GM21528 (cell line): ENCODE measurements around the gene PPP1R15B.

Experiments used
- ATAC-seq: cut with Tn5 transposase; IDR thresholded peaks from one replicate; pipeline ENCODE4 v1.9.1; 2021; ENCODE audit warnings: mild to moderate bottlenecking, moderate library complexity; ENCODE audit not compliant: unreplicated experiment, low FRiP score

PPP1R15B gene

DNA sequence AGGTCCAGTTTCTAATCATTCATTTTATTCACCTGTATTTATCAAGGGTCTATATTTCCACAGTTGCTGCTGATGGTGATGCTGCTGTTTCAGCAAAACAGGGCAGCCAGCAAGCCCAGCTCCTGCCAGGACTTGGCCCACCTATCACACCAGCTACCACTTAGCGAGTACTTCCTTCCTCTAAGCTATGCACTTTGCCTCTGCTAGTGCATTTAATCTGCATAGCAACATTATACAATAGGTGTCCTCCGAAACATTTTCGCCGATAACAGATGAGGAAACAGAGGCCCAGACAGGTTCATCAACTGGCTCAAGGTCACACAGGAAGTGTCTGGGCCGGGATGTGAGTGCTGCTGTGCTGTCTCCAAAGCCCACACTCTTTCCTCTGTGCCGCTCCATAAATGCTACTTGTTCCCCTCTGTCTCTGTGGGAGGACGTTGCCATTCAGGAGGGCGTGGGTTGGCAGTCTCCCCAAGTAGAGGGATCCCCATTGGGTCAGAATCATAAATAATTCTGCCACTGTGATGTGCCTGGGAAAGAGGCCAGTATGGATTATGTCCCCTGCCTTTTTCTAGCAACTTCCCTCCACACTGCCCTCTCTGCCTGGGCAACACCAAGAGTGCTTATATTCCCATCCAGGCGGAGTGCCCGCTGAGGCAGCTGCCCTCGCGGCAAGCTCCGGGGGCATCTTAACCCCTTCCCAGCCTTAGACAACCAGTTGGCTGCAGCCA is 42.5 kb downstream of the PPP1R15B start:
- ATAC-seq: no peak

DNA sequence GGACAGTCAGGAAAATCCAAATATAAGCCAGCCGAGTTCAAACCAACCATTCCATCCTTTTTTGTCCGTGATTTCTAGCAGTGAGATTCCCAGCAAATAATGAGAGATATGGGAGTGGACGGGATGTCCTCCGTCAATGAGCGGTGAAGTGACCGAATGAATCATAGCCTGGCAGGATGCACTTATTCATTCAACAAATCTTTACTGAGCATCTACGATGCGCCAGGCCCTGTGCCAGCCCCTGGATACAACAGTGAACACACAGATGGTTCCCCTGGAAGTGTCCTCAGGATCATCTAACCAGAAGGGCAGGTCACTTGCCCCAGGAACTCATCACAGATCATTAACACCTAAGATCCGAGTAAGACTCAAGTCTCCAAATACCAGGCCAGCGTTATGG is 43.7 kb downstream of the PPP1R15B start:
- no peak for ATAC-seq

DNA sequence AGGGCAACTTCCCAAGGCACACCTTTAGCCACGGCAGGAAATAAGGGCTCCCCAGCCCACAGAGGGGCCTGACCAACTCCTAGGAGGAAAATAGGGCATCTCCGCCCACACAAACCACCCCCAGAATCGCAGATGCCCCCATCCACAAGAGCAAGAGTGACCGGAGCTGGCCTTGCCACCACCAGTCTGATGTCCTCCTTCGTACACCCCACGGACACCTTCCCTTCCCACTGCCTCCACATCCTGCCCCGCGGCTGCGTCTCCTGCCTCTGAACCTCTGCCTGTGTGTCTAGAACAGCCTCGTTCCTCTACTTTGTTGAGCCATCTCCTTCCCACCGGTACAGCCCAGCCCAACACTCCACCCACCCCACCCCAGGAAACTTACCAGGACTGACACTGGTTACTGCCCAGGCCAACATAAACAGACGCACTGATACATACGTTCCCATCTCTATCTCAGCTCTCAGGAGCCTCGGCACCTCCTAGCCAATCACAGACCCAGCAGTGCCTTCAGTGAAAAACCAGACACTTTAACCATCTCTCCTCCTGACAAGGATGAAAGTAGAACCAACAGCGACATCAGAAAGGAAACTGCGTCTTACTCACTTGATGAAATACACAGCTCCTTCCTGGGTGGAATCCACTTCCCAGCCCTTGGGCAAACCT is 44.3 kb downstream of the PPP1R15B start:
- ATAC-seq: no peak

DNA sequence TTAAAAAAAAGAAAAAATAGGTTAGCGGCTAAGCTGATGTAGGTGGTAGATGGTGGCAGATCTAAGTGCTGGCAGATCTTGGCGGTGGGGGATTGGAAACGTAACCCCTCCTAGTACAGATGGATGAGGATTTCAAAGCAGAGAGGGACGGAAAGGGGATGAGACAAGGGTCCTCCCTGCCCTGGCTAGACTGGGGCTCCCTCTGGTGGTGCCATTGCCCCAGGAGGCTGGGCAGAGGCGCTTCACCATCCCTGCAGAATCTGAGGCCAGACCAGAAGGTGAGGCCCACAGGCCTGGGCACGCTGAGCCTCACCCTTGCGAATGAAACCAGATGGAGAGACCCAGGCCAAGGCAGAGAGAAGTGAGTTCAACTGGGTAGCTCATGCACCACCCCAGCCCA is 44.9 kb downstream of the PPP1R15B start:
- ATAC-seq: no peak

DNA sequence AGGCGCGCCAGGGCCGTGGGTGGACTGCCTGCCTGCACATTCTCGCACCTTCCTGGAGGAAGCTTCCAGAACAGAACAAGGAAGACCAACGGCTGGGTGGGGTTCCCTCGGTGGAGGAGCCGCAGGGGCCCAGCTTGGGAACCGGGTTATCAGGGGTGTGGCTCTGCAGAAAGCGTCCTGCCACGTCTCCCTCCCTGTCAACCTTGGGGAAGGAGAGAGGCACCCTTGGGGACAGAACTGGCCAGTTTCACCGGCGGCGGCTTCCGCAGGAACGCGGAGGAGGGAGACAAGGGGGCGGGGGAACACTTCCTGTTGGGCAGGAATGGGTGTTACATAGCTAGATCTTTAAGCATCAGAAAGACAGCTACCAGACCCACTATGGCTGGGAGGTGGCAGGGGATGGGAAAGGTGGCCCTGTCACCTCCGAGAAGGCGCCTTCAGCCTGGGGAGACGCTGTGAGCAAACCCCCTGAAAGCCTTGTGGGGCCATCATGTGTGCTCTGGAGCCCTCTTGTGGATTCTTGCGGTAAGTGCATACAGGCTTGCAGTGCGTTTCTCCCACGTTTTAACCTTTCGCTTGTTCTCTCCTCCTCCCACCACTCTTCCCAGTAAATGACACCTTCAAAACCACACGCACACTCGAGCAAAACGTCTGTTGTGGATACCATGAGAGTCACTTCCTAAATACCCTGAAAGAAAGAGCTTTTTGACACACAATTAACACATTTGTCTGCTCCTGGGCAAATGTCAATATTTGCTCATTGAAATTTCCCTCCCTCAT is 48.1 kb downstream of the PPP1R15B start:
- ATAC-seq: peak; percentile 62

DNA sequence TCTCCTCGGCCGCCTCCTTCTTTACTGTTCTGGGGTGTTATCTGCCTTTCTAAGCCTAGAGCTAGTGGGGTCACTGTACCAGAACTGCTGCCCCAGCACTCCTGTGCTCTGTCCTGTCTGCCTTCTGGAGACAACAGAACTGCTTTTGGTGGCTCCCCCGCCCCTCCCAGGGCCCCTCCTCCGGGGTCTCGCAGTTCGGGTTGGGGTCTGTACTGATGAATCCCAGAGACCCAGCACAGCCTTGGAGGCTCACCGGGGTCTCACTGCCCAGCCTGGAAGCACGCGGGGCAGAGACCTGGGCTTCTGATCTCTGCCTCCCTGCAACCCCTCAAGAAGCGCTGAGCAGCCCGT is 48.7 kb downstream of the PPP1R15B start:
- no peak for ATAC-seq

DNA sequence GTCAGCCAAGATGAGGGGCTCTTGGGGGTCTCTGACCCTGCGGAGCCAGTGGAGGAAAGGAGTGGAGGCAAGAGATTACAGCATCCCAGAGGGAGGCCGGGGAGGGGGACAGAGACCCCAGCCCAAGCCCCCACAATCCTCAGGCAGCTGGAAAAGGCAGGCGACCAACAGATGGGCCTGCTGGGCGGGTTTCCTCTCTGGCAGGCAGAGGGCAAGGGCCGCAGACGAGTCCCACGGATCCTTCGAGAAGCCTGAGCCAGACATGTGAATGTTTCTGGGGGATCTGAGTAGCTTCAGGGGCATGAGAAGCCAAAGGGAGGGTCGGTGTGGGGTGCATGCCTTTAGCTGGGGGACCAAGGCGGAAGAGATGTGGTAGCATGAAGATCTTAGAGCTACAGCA is 49.8 kb downstream of the PPP1R15B start:
- no peak for ATAC-seq

DNA sequence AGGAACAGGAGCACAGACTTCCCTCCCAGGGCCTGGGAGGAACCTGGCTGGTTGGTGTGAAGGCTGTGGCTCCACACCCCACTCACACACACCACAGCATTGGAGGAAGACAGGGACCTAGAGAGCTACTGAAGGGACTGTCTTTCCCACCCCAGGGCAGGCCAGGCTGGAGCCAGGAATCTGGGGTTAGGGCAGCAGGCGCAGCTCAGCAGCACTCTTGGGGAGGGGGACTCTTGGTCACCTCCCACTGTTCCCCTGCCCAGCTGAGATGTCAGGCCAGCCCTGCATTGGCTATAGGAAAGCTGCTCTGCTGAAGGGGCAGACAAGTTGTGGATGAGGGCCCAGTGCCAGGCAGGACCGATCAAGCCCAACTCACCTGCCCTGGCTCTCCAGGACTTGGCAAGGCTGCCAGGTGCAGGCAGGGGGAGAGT is 50.3 kb downstream of the PPP1R15B start:
- ATAC-seq: no peak

DNA sequence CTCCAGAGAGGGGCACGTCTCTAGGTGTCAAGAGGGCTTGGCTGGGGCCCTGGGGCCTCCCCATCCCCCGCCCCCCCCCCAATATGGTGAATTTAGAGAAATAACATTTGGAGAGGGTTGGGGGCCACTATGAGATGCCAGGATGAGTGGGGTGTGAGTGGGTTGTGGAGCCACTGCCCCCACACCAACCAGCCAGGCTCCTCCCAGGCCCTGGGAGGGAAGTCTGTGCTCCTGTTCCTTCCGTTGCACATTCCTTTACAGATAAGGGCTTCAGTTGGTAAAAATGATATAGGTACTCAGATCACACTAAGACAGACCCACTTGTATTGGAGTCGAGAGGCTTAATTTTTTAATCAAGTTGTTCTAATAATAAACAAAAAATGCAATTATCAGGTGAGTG is 51.3 kb downstream of the PPP1R15B start:
- no peak for ATAC-seq

DNA sequence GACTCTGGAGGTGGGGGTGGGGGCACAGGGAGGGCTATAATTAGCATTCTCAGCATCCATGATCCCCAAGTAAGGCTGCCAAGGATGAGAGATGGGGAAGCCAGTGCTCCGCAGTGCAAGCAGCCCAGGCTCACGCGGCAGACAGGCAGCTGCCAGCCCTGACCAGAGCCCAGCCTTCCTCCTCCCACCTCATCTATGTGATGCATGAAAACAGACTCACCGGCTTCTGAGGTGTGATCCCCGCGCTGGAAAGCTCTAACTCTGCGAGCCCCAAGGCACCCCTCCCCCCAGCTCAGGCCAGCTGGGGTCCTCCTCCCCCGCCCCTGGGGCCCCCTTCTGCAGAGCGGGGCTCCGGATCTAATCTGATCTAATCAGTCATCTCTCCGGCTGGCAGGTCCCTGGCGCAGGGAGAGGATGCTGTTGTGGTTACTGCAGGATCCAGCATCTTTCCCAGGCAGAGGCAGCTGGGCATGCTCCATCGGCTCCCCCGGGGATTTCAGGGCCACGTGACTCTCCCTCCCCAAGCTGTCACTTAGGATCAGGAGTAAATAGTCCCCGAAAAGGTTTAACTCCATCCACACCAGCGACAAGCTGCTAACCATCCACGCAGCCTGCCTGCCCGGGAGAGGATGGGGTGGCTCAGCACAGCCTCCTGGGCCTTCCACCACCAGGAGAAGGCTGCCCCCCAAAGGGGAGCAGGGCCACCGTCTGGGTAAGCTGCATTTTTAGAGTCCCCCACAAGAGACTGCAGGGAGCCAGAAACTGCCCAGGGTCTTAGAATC is 52.0 kb downstream of the PPP1R15B start, which contains the start of gene PLEKHA6:
Gene PLEKHA6 (minus strand): TSS at position 456 of the 782 bp plus-strand sequence. CDS start 86,202 bp downstream, outside the sequence.
- ATAC-seq: no peak

DNA sequence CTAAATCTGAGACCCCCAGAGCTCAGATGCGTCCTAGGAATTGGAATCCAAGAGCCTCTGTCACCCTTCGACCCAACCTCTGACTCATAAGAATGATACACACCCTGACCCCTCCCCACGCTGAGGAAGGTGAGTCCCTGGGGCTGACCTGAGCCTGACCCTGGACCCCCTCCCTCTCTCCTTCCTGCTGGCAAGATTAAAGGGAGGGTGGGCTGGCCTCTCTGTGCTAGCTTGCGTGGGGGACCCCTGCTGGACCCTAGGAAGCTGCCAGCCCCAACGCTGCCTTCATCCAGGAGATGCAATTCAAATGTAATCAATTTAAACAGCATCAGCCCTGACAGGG is 52.5 kb downstream of the PPP1R15B start:
- no peak for ATAC-seq

DNA sequence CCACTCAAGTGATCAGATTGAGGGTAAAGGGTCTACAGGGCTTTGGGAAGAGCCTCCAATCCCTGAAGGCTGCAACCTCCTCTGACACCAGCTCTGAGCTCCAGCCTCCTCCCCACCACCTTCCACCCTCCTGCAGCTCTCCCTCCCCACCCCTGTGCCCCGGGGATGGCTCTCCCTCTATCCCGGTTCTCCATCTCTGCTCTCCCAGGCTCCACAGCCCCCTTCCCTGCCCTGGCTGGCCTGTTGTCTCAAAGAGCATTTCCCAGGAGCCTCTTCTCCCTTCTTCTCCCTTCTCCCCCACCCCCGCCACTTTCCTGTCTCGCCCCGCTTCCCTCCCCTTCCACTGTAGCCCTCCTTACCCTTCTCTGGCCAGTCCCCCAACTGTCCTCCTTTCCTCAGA is 53.0 kb downstream of the PPP1R15B start:
- ATAC-seq: no peak

DNA sequence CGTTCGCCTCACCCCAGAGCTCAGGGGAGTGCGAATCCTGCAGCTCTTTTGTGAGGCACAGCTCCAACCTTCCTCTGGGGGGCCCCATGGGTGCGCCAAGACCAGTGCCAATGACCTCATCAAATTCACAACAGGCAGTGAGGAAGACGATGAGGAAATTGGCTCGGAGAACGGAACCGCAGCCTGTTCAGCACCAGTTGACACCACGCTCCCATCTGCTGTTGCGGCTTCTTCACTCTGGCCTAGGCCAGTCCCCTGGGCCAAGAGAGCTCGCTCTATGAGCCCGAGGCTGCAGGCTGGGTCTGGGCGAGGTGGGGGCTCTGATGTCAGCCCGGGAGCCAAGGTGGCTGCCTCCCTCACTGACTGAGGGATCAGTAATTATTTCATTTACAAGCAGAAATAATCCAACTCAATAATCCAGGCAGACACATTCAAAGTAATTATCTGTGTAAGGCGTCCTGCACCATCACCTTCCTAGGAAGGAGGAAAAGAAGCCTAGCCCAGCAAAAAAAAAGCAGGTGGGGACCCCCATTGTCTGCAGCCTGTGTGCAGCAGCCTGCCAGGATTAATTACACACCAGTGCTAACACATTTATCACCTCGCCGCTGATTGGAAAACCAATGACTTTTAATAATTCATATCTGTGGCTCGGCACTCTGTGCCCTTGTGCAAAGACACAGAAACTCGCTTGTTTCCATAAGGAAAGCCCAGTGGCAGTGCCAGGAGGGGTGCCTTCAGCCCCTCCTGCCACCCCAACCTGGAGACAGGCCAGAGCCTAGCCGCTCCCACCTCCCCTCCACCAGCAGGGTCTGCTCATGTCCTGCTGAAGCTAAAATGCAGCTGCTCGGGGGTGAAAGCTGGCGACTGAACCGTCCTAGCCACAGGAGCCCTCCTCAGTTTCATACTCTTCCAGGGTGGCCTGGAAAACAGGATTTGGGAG is 53.8 kb downstream of the PPP1R15B start:
- ATAC-seq: no peak

DNA sequence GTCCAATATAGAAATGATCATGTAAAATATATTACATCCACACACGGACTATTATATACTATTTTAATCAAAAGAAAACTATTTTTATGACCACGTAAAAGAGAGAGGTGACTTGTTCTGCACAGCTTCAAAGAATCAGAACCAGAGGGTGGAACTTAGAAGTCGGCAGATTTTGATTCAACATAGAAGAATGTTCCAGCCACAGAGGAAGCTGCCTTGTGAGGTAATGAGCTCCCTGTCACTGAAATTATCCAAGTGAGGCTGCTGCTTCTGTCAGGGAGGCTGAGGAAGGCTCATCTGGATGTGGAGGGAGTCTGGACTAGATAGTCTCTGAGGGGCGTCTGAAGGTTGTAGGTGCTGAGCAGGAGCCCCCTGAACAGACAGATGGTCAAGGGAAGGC is 54.6 kb downstream of the PPP1R15B start:
- ATAC-seq: no peak

DNA sequence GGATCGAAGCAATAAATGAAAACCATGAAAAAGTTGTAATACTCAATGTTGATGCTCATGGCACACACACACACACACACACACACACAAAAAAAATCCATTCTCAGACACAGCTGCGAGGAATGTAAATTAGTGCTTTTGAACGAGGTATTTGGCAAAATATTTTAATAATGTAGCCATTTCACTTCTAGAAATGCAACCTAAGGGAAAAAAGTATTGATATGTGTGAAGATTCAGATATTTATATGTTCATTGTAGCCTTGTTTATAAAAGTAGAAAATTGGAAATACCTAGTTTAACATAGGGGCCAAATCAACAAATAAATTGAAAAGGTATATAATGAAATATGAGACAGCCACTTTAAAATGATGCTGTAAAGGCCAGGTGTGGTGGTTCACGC is 55.7 kb downstream of the PPP1R15B start:
- ATAC-seq: no peak

DNA sequence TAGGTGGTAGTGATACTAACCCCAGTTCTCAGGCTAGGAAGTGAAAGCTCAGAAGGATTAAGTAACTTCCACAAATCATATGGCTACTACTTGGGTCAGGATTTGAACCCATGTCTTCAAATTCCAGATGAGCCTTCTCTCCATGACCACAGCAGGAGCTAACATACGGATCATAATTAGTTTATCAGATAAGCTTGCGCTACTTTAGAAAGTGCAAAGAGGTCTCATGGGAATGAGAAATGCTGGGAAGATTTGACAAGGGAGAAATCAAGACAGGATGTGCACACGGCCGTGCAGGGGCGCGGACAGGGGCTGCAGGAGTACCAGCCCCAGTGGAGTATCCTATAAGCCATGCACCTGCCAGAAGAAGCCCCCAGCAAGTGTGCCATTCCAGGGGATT is 57.0 kb downstream of the PPP1R15B start:
- no peak for ATAC-seq
